Stimulated activated CD4-positive, alpha-beta T cell treated with anti-CD3 and anti-CD28 coated beads, Interleukin-12 subunit alpha, Interleukin-12 subunit beta, amount 100 ng/mL, for 48 hours (primary cell): ENCODE measurements around the gene NTSR2.

ENCODE experiments used
- DNase-seq, 3 donors: peaks; one replicate each; pipeline ENCODE4 v3.0.0-alpha.2; 2020; ENCODE audit warnings: low read depth in 2 of 3, low spot score in 1 of 3

Gene NTSR2

GRCh38 chr2:11658208-11659114 lies 11.5 kb downstream of the NTSR2 start:
- no peak for DNase-seq

- no peak for DNase-seq
These were observed 12.3 kb downstream of the NTSR2 start for GRCh38 chr2:11657646-11658045.

GRCh38 chr2:11657195-11657594 lies 12.8 kb downstream of the NTSR2 start:
- no peak for DNase-seq

GRCh38 chr2:11656671-11657101 lies 13.3 kb downstream of the NTSR2 start:
- no peak for DNase-seq

GRCh38 chr2:11656252-11656651 lies 13.7 kb downstream of the NTSR2 start:
- no peak for DNase-seq

- no peak for DNase-seq
These were observed 14.5 kb downstream of the NTSR2 start for GRCh38 chr2:11655495-11655894.

- DNase-seq, result no peak
These were observed 17.4 kb downstream of the NTSR2 start for GRCh38 chr2:11652553-11652952.

GRCh38 chr2:11651856-11652548 lies 18.0 kb downstream of the NTSR2 start:
- DNase-seq, result no peak

GRCh38 chr2:11649093-11649492 lies 20.9 kb downstream of the NTSR2 start:
- no peak for DNase-seq

- no peak for DNase-seq
These were observed 22.0 kb downstream of the NTSR2 start for GRCh38 chr2:11647834-11648600.

GRCh38 chr2:11646530-11646929 lies 23.5 kb downstream of the NTSR2 start:
- DNase-seq, result no peak

- no peak for DNase-seq
These were observed 25.7 kb downstream of the NTSR2 start for GRCh38 chr2:11644293-11644692.

GRCh38 chr2:11642972-11643371 lies 27.0 kb downstream of the NTSR2 start:
- DNase-seq, result no peak

- DNase-seq, result no peak
These were observed 29.9 kb downstream of the NTSR2 start for GRCh38 chr2:11640132-11640531.

GRCh38 chr2:11639503-11639902 lies 30.5 kb downstream of the NTSR2 start:
- DNase-seq, result no peak

GRCh38 chr2:11637546-11637945 lies 32.4 kb downstream of the NTSR2 start:
- no peak for DNase-seq

- no peak for DNase-seq
These were observed 33.3 kb downstream of the NTSR2 start for GRCh38 chr2:11636593-11637295.

- DNase-seq, result no peak
These were observed 34.9 kb downstream of the NTSR2 start for GRCh38 chr2:11635141-11635540.

- no peak for DNase-seq
These were observed 35.4 kb downstream of the NTSR2 start for GRCh38 chr2:11634584-11634983.

- no peak for DNase-seq
These were observed 36.0 kb downstream of the NTSR2 start for GRCh38 chr2:11633923-11634478.

GRCh38 chr2:11631462-11631861 lies 38.5 kb downstream of the NTSR2 start:
- DNase-seq, result no peak
